Rectal smooth muscle tissue (tissue), 1 donor: ENCODE results near the gene ABCC3.

ENCODE experiments used
- H3K27ac ChIP-seq: one replicate; pipeline ENCODE4 v1.7.0; 2013; ENCODE audit warnings: low read depth, low read length, inconsistent platforms
- H3K27me3 ChIP-seq: one replicate; pipeline ENCODE4 v1.7.0; 2013; ENCODE audit warnings: low read length; ENCODE audit not compliant: control insufficient read depth, insufficient read depth
- H3K36me3 ChIP-seq: one replicate; pipeline ENCODE4 v1.7.0; 2013; ENCODE audit warnings: low read length; ENCODE audit not compliant: control insufficient read depth, insufficient read depth
- H3K4me1 ChIP-seq: one replicate; pipeline ENCODE4 v1.7.0; 2013; ENCODE audit warnings: low read length; ENCODE audit not compliant: control insufficient read depth, insufficient read depth
- H3K4me3 ChIP-seq: one replicate; pipeline ENCODE4 v1.7.0; 2013; ENCODE audit warnings: low read length
- H3K9ac ChIP-seq: one replicate; pipeline ENCODE4 v1.7.0; 2013; ENCODE audit warnings: low read length

Gene ABCC3

GRCh38 chr17:50633683-50634082, 998 bp upstream of the ABCC3 start:
- Histone ChIP-seq H3K27me3 (peaks cover 3% of the 10 kb centered on the region), H3K4me1 (no peaks in the 10 kb centered on the region)

DNA sequence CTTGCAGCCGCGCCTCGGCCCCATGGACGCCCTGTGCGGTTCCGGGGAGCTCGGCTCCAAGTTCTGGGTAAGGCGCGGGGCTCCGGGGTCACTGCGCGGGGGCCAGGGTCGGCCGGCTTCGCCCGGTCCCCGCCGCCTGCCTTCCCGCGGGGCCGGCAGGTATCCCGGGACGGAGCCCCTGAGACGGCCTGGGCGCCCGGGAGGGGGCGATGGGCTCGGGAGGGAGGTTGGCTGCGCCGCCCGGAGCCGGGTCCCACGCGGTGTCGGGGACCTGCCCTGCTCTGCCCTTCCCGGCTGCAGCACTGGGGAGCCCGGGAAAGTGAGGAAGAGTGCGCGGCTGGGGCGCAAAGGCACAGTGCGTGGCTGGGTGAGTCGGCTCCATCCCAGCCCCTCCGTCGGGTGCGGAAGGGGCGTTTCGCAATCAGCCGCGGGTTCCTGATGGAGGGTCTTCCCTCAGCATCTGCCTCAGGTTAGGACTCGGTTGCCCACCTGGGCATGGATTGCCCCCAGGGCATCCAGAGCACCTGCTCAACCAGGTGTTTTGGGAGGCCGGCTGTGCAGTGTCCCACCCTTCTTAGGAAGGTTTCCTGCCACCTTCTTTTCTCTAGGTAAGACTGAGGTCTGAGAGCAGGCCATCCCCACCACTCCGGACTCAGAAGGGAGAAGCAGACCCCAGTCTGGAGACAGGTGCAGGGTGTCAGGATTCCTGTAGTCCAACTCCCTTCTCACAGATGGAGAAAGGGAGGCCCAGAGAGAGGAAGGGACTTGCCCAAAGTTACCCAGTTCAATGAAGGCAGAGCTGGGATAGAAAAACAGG, 442 bp downstream of the ABCC3 start:
- peaks cover 3% of the 10 kb centered on the region for H3K4me1 ChIP-seq

More at GRCh38 chr17:50633683-50634082, 998 bp upstream of the ABCC3 start:
- Histone ChIP-seq H3K9ac (no peak overlapping the region), H3K27ac (no peak overlapping the region), H3K4me3 (no peak overlapping the region), H3K36me3 (no peaks in the 10 kb centered on the region)

GRCh38 chr17:50635732-50635981, 976 bp downstream of the ABCC3 start:
- H3K36me3 ChIP-seq, result no peaks in the 10 kb centered on the region
- H3K27me3 ChIP-seq, result peaks cover 3% of the 10 kb centered on the region
- H3K9ac ChIP-seq, result no peak overlapping the region
- peaks cover 3% of the 10 kb centered on the region for H3K4me1 ChIP-seq
- H3K4me3 ChIP-seq, result peak overlapping the region; percentile 63
- no peak overlapping the region for H3K27ac ChIP-seq

More for the DNA sequence above, 442 bp downstream of the ABCC3 start:
- peak overlapping the region; percentile 63 for H3K4me3 ChIP-seq
- H3K27ac ChIP-seq, result no peak overlapping the region
- peaks cover 3% of the 10 kb centered on the region for H3K27me3 ChIP-seq
- H3K9ac ChIP-seq, result peak overlapping the region; percentile 3
- no peaks in the 10 kb centered on the region for H3K36me3 ChIP-seq

- Histone ChIP-seq H3K4me1 (peaks cover 3% of the 10 kb centered on the region), H3K9ac (no peak overlapping the region), H3K4me3 (no peak overlapping the region), H3K27ac (no peak overlapping the region), H3K36me3 (no peaks in the 10 kb centered on the region), H3K27me3 (peaks cover 3% of the 10 kb centered on the region)
Observed at GRCh38 chr17:50635982-50636803, 1.5 kb downstream of the ABCC3 start.

DNA sequence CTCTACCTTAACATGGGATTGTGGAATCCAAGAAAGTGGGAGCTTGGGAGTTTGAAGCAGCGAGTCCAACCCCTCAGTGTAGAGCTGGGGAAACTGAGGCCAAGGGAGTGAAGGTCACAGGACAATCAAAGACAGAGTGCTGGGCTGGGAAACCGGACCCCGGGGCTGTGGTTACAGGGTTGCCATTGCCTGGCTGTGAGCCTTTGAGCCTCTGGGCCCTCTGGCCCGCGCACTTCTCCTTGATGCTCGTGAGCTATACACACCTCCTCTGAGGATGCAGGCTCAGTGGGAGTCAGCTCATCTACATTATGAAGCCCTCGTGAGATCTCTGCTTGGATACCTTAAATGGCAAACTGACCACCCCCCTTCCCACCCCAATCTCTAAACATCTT, 2.1 kb downstream of the ABCC3 start:
- Histone ChIP-seq H3K4me3 (no peak overlapping the region), H3K4me1 (peaks cover 3% of the 10 kb centered on the region), H3K27ac (no peak overlapping the region), H3K27me3 (peaks cover 3% of the 10 kb centered on the region), H3K36me3 (no peaks in the 10 kb centered on the region), H3K9ac (no peak overlapping the region)

GRCh38 chr17:50637829-50638605, 3.3 kb downstream of the ABCC3 start:
- H3K4me1 ChIP-seq, result peaks cover 3% of the 10 kb centered on the region
- H3K36me3 ChIP-seq, result no peaks in the 10 kb centered on the region
- no peak overlapping the region for H3K27ac ChIP-seq
- no peak overlapping the region for H3K4me3 ChIP-seq
- H3K27me3 ChIP-seq, result peaks cover 3% of the 10 kb centered on the region
- H3K9ac ChIP-seq, result no peak overlapping the region

DNA sequence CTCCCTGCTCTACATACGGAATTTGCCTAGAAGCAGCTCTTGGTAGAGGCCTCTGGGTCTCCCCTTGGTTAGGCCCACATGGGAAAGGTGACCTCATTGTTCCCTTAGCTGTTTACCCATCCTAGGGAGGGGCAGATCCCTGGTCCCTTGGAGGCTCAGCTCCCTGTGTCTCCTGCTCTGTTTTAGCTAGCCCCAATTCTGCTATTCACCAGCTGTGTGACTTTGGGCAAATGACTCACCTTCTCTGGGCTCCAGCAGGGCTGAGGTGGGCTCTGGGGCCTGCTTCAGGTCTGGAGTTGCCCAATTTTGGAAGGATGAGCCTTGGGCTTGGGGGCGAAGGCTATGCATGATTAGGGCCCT, 3.9 kb downstream of the ABCC3 start:
- Histone ChIP-seq H3K27me3 (peaks cover 3% of the 10 kb centered on the region), H3K36me3 (no peaks in the 10 kb centered on the region), H3K4me1 (peaks cover 3% of the 10 kb centered on the region), H3K9ac (no peak overlapping the region), H3K4me3 (no peak overlapping the region), H3K27ac (no peak overlapping the region)

DNA sequence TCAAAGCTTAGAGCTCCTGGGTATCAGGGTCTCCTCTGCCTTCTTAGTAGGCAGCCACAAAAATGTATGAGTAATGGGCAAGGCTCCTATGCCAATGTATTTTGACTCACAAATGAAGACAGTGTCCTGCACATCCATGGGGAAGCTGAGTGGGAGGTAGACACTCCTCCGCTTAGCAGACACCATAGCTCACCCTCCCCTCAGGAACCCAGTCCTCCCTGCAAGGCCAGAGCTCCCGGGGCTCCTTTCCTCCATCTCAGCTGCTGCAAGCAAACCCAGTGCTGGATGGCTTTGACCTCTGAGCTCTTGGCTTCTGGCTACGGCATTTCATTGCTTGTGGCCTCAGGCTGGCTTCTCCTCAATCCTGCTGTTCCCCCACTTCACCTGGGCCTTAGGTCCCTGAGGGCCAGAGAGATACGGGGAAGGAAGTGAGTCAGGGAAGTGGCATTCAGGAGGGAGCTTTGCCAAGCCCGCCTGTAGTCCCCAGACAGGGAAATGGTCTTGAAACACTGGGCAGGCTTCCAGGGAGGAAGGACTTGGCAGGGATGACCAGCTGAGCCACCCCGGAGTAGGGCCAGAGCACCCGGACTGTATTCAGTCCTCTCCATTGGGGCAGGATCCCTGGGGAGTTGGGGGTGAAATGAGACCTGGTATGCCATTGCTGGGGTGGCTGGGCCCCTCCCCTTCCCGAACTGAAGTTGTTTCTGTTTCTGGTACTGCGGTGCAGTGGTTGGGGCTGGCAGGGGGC, 4.5 kb downstream of the ABCC3 start:
- Histone ChIP-seq H3K27ac (no peak overlapping the region), H3K4me1 (peaks cover 3% of the 10 kb centered on the region), H3K36me3 (no peaks in the 10 kb centered on the region), H3K9ac (no peak overlapping the region), H3K27me3 (peaks cover 3% of the 10 kb centered on the region), H3K4me3 (no peak overlapping the region)

DNA sequence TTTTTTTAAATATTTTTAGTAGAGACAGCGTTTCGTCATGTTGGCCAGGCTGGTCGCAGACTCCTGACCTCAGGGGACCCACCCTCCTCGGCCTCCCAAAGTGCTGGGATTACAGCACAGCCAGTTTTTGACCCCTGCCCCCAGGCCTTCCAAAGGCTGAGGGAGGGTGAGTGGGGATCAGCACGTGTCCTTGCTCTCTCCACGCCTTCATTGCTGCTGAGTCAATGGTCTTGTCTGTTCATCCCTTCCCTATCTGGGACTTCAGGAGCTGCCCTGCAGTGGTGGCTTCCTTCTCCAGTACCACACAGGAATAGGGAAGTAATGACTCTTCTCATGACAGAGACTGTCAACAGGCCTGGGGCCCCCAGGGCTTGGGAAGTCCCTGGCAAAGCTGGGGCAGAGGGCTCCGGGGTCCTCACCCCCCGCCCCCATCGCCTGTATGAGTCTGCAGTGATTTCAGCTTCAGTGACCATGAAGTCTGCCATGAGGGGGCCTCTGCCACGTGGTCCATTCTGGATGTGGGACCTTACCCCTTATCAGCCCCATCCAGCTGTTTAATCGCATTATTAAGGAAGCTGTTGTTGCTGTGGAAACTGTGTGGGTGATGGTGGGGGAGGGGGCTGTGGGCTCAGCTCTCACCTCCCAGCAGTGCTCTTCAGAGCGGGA, 6.1 kb downstream of the ABCC3 start:
- no peak overlapping the region for H3K9ac ChIP-seq
- H3K27ac ChIP-seq, result no peak overlapping the region

GRCh38 chr17:50641357-50641756, 6.7 kb downstream of the ABCC3 start:
- H3K4me3 ChIP-seq, result no peak overlapping the region

More for the DNA sequence above, 6.1 kb downstream of the ABCC3 start:
- peaks cover 3% of the 10 kb centered on the region for H3K4me1 ChIP-seq
- H3K27me3 ChIP-seq, result no peaks in the 10 kb centered on the region
- H3K4me3 ChIP-seq, result no peak overlapping the region
- H3K36me3 ChIP-seq, result no peaks in the 10 kb centered on the region

DNA sequence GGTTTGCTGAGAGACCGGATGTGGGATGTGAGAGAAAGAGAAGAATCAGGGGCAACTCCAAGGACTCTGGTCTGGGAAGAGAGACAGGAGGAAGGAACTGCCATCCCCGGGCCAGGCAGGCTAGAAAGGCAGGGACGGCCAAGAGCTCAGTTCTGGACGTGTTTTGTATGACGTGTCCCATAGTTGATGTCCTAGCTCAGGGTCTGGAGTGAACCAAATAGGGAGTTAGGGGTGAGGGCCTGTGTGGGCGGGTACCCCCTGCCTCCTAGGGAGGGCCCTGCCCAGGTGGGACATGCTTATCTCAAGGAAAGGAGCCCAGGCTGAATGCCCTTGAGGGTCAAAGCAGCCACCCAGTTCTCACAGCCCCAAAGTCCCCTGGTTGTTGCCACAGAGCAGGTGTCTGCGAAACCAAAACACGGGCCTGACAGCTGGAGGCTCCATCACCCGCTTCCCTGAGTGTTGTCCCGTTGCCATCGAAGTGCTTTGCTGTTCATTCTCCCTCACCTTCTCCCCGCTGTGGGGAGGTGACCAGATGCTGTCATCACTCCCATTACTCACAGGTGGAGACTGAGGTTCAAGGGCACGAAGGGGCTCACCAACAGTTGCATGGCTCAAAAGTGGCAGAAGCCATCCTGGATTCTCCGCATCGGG, 7.5 kb downstream of the ABCC3 start:
- Histone ChIP-seq H3K27me3 (no peaks in the 10 kb centered on the region), H3K27ac (no peak overlapping the region), H3K36me3 (no peaks in the 10 kb centered on the region), H3K4me1 (peaks cover 3% of the 10 kb centered on the region), H3K4me3 (no peak overlapping the region), H3K9ac (no peak overlapping the region)

More at GRCh38 chr17:50641357-50641756, 6.7 kb downstream of the ABCC3 start:
- Histone ChIP-seq H3K9ac (no peak overlapping the region), H3K27ac (no peak overlapping the region), H3K36me3 (no peaks in the 10 kb centered on the region), H3K4me1 (peaks cover 3% of the 10 kb centered on the region), H3K27me3 (no peaks in the 10 kb centered on the region)
